HG02678 (cell line): ENCODE results near the gene HECA.
"Not testable (repeated sequence)": the region's sequence is repeated elsewhere in the genome, so short reads cannot be mapped to it uniquely, and the experiment has no call there.

ENCODE experiments used
- ATAC-seq: cut with Tn5 transposase; IDR thresholded peaks from one replicate; pipeline ENCODE4 v1.9.1; 2021; ENCODE audit warnings: mild to moderate bottlenecking, moderate library complexity; ENCODE audit not compliant: unreplicated experiment

HECA gene, protein sequence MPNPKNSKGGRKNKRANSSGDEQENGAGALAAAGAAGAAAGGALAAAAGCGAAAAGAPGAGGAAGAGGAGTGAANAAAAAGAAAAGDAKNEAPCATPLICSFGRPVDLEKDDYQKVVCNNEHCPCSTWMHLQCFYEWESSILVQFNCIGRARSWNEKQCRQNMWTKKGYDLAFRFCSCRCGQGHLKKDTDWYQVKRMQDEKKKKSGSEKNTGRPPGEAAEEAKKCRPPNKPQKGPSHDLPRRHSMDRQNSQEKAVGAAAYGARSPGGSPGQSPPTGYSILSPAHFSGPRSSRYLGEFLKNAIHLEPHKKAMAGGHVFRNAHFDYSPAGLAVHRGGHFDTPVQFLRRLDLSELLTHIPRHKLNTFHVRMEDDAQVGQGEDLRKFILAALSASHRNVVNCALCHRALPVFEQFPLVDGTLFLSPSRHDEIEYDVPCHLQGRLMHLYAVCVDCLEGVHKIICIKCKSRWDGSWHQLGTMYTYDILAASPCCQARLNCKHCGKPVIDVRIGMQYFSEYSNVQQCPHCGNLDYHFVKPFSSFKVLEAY

DNA sequence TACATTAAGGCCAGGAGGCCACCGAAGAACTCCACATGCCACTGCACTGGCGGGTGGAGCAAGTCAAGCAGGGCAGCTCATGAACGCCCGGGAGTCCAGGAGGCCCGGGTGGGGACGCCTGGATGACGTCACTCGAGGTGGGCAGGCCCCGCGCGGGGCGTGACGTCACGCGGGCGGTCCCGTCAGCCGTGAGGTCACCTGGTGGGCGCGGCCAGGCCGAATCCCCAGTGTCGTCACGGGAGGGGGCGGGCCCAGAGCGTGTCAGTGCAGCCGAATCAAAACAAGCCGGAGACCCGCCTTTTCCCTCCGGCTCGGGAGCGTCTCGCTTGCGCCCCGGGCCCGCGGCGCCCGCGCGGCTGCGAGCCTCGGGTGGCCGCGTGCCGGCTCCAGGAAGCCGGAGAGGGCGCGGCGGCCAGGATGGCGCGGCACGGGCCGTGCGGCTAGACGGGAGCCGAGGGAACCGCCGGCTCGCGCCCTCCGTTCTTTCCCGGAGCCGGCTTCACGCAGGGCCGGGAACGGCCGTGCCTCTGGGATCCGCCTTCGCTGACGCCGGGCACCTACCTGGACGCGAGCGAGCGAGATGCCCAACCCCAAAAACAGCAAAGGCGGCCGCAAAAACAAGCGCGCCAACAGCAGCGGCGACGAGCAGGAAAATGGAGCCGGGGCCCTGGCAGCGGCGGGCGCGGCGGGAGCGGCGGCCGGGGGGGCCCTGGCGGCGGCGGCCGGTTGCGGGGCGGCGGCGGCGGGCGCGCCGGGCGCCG is at the start of gene HECA:
HECA (plus strand) TSS at position 264 of the 761 bp plus-strand sequence; CDS start at position 581, 317 bp downstream.
- ATAC-seq = peak; percentile 85

DNA sequence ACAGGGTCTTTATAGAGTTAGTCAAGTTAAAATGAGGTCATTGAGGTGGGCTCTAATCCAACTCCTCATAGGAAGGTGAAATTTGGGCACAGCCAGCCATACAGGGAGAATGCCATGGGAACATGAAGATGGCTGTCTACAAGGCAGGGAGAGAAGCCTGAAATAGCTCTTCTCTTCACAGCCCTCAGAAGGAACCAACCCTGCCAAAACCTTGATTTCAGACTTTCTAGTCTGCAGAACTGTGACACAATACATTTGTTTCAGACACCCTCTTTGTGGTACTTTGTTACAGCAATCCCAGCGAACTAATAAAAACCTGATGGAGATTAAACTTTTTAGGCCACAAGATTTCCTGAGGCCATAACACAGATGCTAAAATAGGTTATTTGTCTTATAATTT is 43.1 kb upstream of the HECA start:
- no peak for ATAC-seq

DNA sequence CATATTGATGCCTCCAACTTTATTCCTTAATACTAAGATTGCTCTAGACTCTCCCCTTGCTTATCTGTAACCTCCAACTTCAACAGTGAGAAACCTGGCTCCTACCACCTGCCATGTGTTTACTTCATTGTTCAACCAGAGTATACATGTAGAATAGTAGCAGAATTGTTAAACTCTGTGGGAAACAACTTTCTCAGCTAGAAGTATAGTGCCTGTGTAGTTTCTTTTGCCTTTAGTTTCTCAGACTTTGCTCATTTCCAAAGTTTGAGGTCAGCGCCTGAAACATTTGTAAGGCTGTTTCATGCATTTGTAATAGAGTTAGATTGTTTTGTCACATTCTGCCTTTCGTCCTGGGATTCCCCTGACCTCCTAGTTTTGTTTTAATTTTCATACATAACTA is 34.9 kb upstream of the HECA start:
- peak; percentile 86 for ATAC-seq

GRCh38 chr6:139107051-139107450 is 27.8 kb upstream of the HECA start:
- no peak for ATAC-seq

DNA sequence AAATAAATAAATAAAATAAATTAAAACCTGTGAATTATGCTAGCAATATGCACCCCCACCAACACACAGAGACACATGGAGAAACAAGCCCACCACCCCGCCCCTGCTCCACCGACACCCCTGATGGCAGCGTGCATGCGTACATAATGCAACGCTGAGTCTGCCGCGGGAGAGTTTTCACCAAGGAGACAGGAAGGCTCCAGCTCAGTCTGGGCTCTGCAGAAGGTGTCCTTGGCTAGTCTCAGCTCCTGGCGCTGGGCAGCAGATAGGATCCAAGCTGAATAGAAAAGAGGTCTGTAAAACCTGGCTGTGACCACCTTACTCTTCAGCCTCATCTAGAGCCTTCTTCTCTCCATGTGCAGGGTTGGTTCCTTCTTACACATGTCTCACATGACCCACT is 26.5 kb upstream of the HECA start:
- no peak for ATAC-seq

DNA sequence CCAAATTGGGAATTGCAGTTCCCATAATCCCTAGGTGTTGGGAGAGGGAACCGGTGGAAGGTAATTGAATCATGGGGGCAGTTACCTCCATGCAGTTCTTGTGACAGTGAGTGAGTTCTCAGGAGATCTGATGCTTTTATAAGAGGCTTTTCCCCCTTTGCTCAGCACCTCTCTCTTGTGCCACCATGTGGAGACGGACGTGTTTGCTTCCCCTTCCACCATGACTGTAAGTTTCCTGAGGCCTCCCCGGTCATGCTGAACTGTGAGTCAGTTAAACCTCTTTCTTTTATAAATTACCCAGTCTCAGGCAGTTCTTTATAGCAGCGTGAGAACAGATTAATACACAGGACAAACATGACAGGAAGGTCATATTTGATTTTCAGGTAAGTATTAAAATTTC is 25.3 kb upstream of the HECA start:
- ATAC-seq = no peak

DNA sequence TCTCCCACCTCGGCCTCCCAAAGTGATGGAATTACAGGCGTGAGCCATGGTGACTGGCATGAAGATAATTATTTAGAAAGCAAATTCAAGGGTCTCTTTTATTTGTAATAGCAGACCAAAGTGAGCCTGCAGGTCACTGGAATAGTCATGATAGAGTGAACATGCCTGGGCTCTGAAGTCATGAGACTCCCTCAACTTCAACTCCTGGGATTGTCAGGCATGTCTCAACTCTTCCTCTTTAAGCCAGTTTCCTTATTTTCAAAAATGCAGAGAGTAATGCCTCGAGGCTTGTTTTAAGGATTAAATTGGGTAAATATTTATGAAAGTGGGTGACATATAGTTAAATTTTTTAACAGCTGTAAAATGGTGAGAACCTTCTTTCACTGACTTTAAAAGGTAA is 22.7 kb upstream of the HECA start:
- no peak for ATAC-seq

DNA sequence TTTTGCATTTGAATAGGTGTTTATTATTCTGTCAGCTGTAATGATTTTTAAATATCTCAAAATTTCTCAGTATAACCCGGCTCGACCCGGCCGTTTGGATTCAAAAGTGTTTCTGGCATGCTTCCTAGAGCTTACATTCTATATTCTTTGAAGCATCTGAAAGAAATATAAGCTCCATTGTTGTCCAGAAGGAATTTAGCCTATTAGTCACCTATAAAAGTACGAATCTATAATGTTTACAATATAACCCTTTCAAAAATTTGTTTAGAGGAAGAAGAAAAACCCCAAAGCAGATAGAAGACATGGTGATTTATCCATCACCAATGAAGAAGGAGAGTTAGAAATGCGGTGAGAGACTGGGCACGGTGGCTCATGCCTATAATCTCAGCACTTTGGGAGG is 22.3 kb upstream of the HECA start:
- ATAC-seq = no peak

- ATAC-seq = no peak
Observed at GRCh38 chr6:139114746-139115145, 20.1 kb upstream of the HECA start.

DNA sequence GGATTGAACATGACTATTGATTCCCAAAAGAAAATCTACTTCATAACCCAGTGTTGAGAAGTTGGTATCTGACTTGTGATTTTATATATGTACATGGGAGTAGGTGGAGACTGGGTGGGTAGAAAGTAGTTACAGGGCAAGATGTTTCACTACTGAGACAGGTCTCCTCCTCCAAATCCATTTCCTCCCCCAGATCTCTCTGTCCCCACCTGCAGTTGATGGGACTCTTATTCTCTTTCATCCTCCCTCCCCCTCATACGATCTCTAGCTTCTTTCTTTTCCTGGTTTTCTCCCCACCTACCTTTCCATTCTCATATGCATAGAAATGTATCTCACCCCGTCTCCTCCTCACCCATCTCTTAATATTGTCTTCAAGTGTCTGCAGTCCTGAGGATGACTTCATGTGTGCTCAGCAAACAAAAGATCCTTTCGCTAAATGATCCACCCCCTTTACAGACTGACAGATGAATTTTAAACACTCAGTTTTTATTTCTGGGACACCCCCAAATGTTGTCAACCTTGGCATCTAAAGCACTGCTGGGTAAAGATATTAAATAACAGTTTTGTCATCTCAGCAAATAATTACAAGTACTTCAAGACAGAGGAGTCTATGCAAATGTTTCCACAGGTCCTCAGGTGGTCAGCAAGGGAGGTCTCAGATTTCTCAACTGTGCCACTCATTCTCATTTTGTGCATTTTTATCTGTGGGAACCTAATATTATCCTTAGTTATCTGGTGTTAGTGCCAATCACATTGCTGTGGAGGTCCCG is 18.7 kb upstream of the HECA start:
- ATAC-seq = no peak

DNA sequence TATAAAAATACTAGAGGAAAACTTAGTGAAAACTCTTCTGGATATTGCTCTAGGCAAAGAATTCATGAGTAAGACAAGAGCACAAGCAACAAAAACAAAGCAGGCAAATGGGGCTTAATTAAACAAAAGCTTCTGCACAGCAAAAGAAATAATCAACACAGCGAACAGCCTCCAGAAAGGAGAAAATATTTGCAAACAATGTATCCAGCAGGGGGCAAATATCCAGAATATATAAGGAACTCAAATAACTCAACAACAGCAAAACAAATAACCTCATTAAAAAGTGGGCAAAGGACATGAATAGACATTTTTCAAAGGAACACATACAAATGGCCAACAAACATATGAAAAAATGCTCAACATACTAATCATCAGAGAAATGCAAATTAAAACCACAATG is 17.1 kb upstream of the HECA start:
- ATAC-seq = no peak

DNA sequence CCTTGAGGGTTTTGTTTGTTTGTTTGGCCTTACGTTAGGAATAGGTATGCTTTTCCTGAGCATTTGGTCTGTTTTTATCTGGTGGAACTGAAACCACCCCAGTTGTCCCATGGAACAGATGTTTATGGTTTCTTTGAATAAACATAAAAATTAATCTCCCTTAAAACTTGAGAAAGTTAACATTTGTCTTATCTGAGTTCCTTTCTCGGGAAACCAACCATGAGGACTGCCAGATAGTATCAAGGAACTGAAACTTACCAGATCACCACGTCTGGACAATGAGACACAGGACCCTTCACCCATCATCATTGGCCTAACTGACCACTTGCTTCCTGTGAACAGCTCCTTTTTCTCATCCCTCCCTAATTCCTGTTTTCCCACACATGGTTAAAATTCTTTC is 15.3 kb upstream of the HECA start:
- ATAC-seq = no peak

- not testable (repeated sequence) for ATAC-seq
Observed at GRCh38 chr6:139122823-139123222, 12.1 kb upstream of the HECA start.

DNA sequence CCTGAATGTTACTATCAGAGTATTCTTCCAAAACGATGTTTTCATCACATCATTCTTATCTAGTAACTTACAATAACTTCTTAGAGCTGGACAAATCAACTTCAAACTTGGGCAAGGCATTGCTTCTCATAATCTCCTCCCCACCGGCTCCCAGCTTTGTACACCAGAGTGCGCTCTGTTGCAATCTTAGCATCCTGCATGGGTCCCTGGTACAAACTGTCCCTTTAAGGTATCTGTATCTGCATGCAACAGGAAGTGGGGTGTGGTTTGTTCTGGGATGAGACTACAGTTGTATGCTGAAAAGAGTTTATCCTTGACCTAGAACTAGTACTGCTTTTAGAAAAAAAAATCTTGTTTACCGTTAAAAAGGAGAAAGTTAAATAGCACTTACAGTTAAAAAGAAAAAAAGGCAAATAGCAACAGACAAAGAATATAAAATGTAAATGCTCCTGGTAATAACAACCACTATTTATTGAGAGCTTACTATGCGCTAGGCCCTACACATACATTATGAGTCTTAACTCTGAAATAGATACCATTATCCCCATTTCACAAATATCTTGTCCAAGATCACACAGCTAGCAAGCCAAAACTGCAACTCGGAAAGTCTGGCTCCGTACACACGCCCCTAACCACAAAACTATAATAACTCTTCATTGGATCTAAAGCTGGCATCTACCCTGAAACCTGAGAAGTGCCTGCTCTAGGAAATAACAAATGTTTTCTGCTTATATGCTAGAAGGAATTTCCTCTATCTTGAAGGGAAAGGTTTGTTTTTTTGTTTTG is 9.8 kb upstream of the HECA start:
- peak; percentile 100 for ATAC-seq

DNA sequence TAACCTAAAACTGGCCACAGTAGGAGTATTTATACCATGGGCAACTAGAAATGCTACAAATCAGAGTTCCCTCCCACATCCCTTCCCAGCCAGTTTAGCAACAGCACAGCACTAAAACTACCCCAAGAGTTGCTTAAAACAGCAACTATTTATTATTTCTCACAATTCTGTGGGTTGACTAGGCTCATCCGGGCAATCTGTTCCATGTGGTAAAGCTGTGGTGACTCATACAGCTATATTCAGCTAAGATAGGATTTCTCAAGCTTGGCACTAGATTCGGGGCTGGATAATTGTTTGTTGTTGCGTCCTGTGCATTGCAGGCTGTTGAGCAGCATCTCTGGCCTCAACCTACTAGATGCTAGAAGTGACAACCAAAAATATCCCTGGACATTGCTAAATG is 8.6 kb upstream of the HECA start:
- ATAC-seq = no peak

GRCh38 chr6:139126931-139127330 is 7.9 kb upstream of the HECA start:
- ATAC-seq = no peak

- no peak for ATAC-seq
Observed at GRCh38 chr6:139129284-139129683, 5.6 kb upstream of the HECA start.

GRCh38 chr6:139131736-139132280 is 3.1 kb upstream of the HECA start:
- ATAC-seq = no peak

GRCh38 chr6:139133262-139134063 is 1.4 kb upstream of the HECA start:
- no peak for ATAC-seq
